ENCODE results near the gene CCDC92. TPM values are rescaled to one million over a fixed set of nuclear protein-coding genes. Genes with fewer than 3 reads are reported as not detected.

CCDC92 gene
- total RNA-seq, 2 donors from 2014 or later: 19.7 to 25.1 TPM

- TF ChIP-seq POLR2A (IDR thresholded peaks at IDR 0.05) (no peak), CTCF (IDR thresholded peaks at IDR 0.05) (no peak)
- no peak for ATAC-seq
- Histone ChIP-seq H3K36me3 (replicated peaks in 1 of 2; ENCODE audit: insufficient read depth in 1 of 2, low read depth in 2 of 2) (no peaks in the 10 kb centered on the region), H3K9me3 (no peaks in the 10 kb centered on the region), H3K27me3 (no peaks in the 10 kb centered on the region), H3K27ac (no peak overlapping the region), H3K4me3 (no peak overlapping the region), H3K4me1 (no peaks in the 10 kb centered on the region)
- intact Hi-C loops (cut with DNase I): no loop called here
- WGBS, 2 donors: 74 to 76% methylated on average over 5 of the region's 5 CpGs
- DNase-seq: no peak
These were observed 75.4 kb downstream of the CCDC92 start for GRCh38 chr12:123897221-123897620.

- Histone ChIP-seq H3K27me3 (no peaks in the 10 kb centered on the region), H3K36me3 (replicated peaks in 1 of 2; ENCODE audit: insufficient read depth in 1 of 2, low read depth in 2 of 2) (no peaks in the 10 kb centered on the region), H3K27ac (no peak overlapping the region), H3K4me1 (no peaks in the 10 kb centered on the region), H3K9me3 (no peaks in the 10 kb centered on the region), H3K4me3 (no peak overlapping the region)
- TF ChIP-seq POLR2A (IDR thresholded peaks at IDR 0.05) (no peak), CTCF (IDR thresholded peaks at IDR 0.05) (no peak)
- intact Hi-C loops (cut with DNase I): no loop called here
- ATAC-seq (no peak), DNase-seq (no peak)
- WGBS, 2 donors: 51 to 61% methylated on average over 8 of the region's 8 CpGs
These were observed 75.9 kb downstream of the CCDC92 start for GRCh38 chr12:123896767-123897166.

- 61 to 69% methylated on average over 8 of the region's 8 CpGs for whole genome bisulfite sequencing, 2 donors
- Histone ChIP-seq H3K4me1 (no peaks in the 10 kb centered on the region), H3K9me3 (no peaks in the 10 kb centered on the region), H3K4me3 (no peak overlapping the region), H3K27me3 (no peaks in the 10 kb centered on the region), H3K27ac (no peak overlapping the region), H3K36me3 (replicated peaks in 1 of 2; ENCODE audit: insufficient read depth in 1 of 2, low read depth in 2 of 2) (no peaks in the 10 kb centered on the region)
- DNase-seq (no peak), ATAC-seq (no peak)
- intact Hi-C loops (cut with DNase I): no loop called here
- no peak for TF ChIP-seq POLR2A (IDR thresholded peaks at IDR 0.05)
- no peak for TF ChIP-seq CTCF (IDR thresholded peaks at IDR 0.05)
These were observed 77.2 kb downstream of the CCDC92 start for GRCh38 chr12:123895451-123895850.

- H3K27me3 ChIP-seq: no peaks in the 10 kb centered on the region
- H3K4me3 ChIP-seq: no peak overlapping the region
- no peaks in the 10 kb centered on the region for H3K36me3 ChIP-seq (replicated peaks in 1 of 2; ENCODE audit: insufficient read depth in 1 of 2, low read depth in 2 of 2)
- intact Hi-C loops (cut with DNase I): no loop called here
- H3K4me1 ChIP-seq: no peaks in the 10 kb centered on the region
- H3K27ac ChIP-seq: no peak overlapping the region
- WGBS, 2 donors: 22 to 29% methylated on average over 4 of the region's 4 CpGs
- DNase-seq (no peak), ATAC-seq (no peak)
- no peaks in the 10 kb centered on the region for H3K9me3 ChIP-seq
- no peak for TF ChIP-seq CTCF (IDR thresholded peaks at IDR 0.05)
- TF ChIP-seq POLR2A (IDR thresholded peaks at IDR 0.05): no peak
These were observed 77.7 kb downstream of the CCDC92 start for GRCh38 chr12:123894823-123895345.

- intact Hi-C loops (cut with DNase I): no loop called here
- no peak for DNase-seq
These were observed 79.4 kb downstream of the CCDC92 start for GRCh38 chr12:123893276-123893675.

More at GRCh38 chr12:123893276-123893675, 79.4 kb downstream of the CCDC92 start:
- no peaks in the 10 kb centered on the region for H3K4me1 ChIP-seq
- H3K9me3 ChIP-seq: no peaks in the 10 kb centered on the region
- 68 to 72% methylated on average over 5 to 9 of the region's 9 CpGs for WGBS, 2 donors
- no peak for TF ChIP-seq CTCF (IDR thresholded peaks at IDR 0.05)
- no peak for TF ChIP-seq POLR2A (IDR thresholded peaks at IDR 0.05)
- H3K27me3 ChIP-seq: no peaks in the 10 kb centered on the region
- H3K36me3 ChIP-seq (replicated peaks in 1 of 2; ENCODE audit: insufficient read depth in 1 of 2, low read depth in 2 of 2): no peaks in the 10 kb centered on the region
- no peak for ATAC-seq
- no peak overlapping the region for H3K27ac ChIP-seq
- H3K4me3 ChIP-seq: no peak overlapping the region

Measured in body of pancreas (tissue), 4 donors.